Measurements from ENCODE around the gene ALDOA.

DNA sequence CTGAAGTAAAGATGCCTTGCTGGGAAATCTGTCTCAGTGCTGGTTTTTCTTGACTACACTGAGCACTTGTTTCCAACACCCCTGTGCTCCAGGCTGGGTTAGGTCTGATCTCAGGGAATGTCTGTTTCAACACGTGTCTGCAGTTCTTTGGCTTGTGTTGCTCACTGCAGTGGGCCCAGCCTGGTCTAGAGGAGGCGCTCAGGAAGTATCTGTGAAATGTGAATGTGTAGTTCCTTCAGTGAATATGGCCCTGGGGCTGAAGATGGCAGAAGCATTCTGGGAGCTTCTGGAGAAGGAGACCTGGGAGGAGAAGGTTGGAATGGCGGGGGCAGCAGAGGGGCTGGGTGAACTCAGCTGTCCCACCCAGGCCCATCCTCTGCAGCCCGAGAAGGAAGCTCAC lies 38.5 kb downstream of the ALDOA start:
- TF ChIP-seq, protein P1, sequence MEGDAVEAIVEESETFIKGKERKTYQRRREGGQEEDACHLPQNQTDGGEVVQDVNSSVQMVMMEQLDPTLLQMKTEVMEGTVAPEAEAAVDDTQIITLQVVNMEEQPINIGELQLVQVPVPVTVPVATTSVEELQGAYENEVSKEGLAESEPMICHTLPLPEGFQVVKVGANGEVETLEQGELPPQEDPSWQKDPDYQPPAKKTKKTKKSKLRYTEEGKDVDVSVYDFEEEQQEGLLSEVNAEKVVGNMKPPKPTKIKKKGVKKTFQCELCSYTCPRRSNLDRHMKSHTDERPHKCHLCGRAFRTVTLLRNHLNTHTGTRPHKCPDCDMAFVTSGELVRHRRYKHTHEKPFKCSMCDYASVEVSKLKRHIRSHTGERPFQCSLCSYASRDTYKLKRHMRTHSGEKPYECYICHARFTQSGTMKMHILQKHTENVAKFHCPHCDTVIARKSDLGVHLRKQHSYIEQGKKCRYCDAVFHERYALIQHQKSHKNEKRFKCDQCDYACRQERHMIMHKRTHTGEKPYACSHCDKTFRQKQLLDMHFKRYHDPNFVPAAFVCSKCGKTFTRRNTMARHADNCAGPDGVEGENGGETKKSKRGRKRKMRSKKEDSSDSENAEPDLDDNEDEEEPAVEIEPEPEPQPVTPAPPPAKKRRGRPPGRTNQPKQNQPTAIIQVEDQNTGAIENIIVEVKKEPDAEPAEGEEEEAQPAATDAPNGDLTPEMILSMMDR (IDR thresholded peaks at IDR 0.05): no peak
- TF ChIP-seq POLR2A (IDR thresholded peaks at IDR 0.05): no peak

Data from thyroid gland (tissue), 4 donors.